ENCODE data around the gene SYTL3. TPM values are rescaled to one million over a fixed set of nuclear protein-coding genes. Genes with fewer than 3 reads are reported as not detected.

Gene SYTL3
- polyA plus RNA-seq, 1 of the 3 experiments (the other 2 are of a cell fraction) = 2.3 TPM

- TF ChIP-seq PBX3 (IDR thresholded peaks at IDR 0.05) (no peak), POLR2AphosphoS5 (IDR thresholded peaks at IDR 0.05; ENCODE audit: low read depth, low read length) (no peak), RFX5 (IDR thresholded peaks at IDR 0.05; ENCODE audit: low read length) (no peak), FOXM1 (IDR thresholded peaks at IDR 0.05; ENCODE audit: low read depth) (no peak), NRF1 (IDR thresholded peaks at IDR 0.05; ENCODE audit: low read depth, low read length) (no peak), EP300 (IDR thresholded peaks at IDR 0.05; ENCODE audit: borderline replicate concordance in 1 of 2, low read depth in 1 of 2, low read length in 1 of 2) (no peak), FOSL2 (IDR thresholded peaks at IDR 0.05; ENCODE audit: borderline replicate concordance, low read depth) (no peak), EZH2phosphoT487 (IDR thresholded peaks at IDR 0.05; ENCODE audit: borderline replicate concordance, low read depth) (no peak)
- TF ChIP-seq, protein P1, sequence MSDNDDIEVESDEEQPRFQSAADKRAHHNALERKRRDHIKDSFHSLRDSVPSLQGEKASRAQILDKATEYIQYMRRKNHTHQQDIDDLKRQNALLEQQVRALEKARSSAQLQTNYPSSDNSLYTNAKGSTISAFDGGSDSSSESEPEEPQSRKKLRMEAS (IDR thresholded peaks at IDR 0.05; ENCODE audit: low read depth) = no peak
Observed at GRCh38 chr6:158711264-158711663, 61.4 kb downstream of the SYTL3 start (continued).

DNA sequence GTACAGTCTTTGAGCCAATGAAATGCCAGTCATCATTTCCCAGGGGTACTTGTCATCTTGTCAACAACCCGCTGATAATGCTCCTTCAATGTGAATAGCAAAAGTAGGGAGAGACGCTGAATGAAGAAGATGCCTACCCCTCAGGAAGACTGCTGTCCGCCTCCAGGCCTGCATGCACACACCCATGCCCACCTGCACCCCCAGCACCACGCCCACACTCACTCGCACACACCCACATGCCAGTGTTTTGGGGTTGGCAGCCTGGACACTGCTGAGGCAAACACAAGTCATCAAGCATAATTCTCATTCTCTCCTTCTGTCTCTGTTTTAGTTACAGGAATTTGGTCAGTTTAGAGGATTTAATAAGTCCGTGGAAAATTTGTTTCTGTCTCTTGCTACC, 63.6 kb downstream of the SYTL3 start:
- Histone ChIP-seq H3K9me3 (no peaks in the 10 kb centered on the region), H3K79me2 (ENCODE audit: insufficient read depth) (no peaks in the 10 kb centered on the region), H3F3A (replicated peaks; ENCODE audit: insufficient read depth) (no peaks in the 10 kb centered on the region), H3K36me3 (replicated peaks in 1 of 2; ENCODE audit: control insufficient read depth in 1 of 2, insufficient read depth in 2 of 2, low read length in 1 of 2) (no peaks in the 10 kb centered on the region), H3K9ac (no peak overlapping the region), H3K4me2 (no peak overlapping the region), H3K9me2 (no peaks in the 10 kb centered on the region), H3K4me3 (ENCODE audit: low read depth in 2 of 2, low read length in 1 of 2) (no peak overlapping the region), H4K20me1 (ENCODE audit: insufficient read depth) (no peaks in the 10 kb centered on the region), H3K27ac (ENCODE audit: low read depth in 2 of 2, low read length in 1 of 2) (no peak overlapping the region), H3K27me3 (ENCODE audit: insufficient read depth) (no peaks in the 10 kb centered on the region), H2AFZ (ENCODE audit: low read depth) (no peak overlapping the region), H3K4me1 (ENCODE audit: control insufficient read depth in 1 of 2, insufficient read depth in 2 of 2, low read depth in 1 of 2, low read length in 1 of 2) (no peaks in the 10 kb centered on the region)
- TF ChIP-seq, protein P1 (IDR thresholded peaks at IDR 0.05; ENCODE audit: low read depth) = no peak
- TF ChIP-seq GATA2 (CRISPR knock-in tag; IDR thresholded peaks at IDR 0.05) (no peak), POLR2AphosphoS5 (IDR thresholded peaks at IDR 0.05; ENCODE audit: low read depth, low read length) (no peak), EP300 (IDR thresholded peaks at IDR 0.05; ENCODE audit: borderline replicate concordance in 1 of 2, low read depth in 1 of 2, low read length in 1 of 2) (no peak), CHD2 (IDR thresholded peaks at IDR 0.05; ENCODE audit: low read length, partially characterized antibody) (no peak), TCF12 (IDR thresholded peaks at IDR 0.05) (no peak), RCOR1 (IDR thresholded peaks at IDR 0.05; ENCODE audit: low read length) (no peak), SIN3A (IDR thresholded peaks at IDR 0.05; ENCODE audit: borderline replicate concordance, low read depth, low read length) (no peak), MXI1 (IDR thresholded peaks at IDR 0.05; ENCODE audit: low read depth, low read length) (no peak), FOXM1 (IDR thresholded peaks at IDR 0.05; ENCODE audit: low read depth) (no peak), RAD21 (IDR thresholded peaks at IDR 0.05; ENCODE audit: low read length) (no peak), TEAD4 (IDR thresholded peaks at IDR 0.05; ENCODE audit: borderline replicate concordance, insufficient read depth) (no peak), JUND (IDR thresholded peaks at IDR 0.05) (no peak), FOXJ3 (CRISPR knock-in tag; IDR thresholded peaks at IDR 0.05) (no peak), RXRA (IDR thresholded peaks at IDR 0.05; ENCODE audit: borderline replicate concordance, low read depth) (no peak), NRF1 (IDR thresholded peaks at IDR 0.05; ENCODE audit: low read depth, low read length) (no peak), RFX5 (IDR thresholded peaks at IDR 0.05; ENCODE audit: low read length) (no peak), NFIC (IDR thresholded peaks at IDR 0.05; ENCODE audit: borderline replicate concordance) (no peak)
- TF ChIP-seq, protein P2, sequence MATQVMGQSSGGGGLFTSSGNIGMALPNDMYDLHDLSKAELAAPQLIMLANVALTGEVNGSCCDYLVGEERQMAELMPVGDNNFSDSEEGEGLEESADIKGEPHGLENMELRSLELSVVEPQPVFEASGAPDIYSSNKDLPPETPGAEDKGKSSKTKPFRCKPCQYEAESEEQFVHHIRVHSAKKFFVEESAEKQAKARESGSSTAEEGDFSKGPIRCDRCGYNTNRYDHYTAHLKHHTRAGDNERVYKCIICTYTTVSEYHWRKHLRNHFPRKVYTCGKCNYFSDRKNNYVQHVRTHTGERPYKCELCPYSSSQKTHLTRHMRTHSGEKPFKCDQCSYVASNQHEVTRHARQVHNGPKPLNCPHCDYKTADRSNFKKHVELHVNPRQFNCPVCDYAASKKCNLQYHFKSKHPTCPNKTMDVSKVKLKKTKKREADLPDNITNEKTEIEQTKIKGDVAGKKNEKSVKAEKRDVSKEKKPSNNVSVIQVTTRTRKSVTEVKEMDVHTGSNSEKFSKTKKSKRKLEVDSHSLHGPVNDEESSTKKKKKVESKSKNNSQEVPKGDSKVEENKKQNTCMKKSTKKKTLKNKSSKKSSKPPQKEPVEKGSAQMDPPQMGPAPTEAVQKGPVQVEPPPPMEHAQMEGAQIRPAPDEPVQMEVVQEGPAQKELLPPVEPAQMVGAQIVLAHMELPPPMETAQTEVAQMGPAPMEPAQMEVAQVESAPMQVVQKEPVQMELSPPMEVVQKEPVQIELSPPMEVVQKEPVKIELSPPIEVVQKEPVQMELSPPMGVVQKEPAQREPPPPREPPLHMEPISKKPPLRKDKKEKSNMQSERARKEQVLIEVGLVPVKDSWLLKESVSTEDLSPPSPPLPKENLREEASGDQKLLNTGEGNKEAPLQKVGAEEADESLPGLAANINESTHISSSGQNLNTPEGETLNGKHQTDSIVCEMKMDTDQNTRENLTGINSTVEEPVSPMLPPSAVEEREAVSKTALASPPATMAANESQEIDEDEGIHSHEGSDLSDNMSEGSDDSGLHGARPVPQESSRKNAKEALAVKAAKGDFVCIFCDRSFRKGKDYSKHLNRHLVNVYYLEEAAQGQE (IDR thresholded peaks at IDR 0.05; ENCODE audit: low read depth, low read length) = no peak
- TF ChIP-seq, protein P3, sequence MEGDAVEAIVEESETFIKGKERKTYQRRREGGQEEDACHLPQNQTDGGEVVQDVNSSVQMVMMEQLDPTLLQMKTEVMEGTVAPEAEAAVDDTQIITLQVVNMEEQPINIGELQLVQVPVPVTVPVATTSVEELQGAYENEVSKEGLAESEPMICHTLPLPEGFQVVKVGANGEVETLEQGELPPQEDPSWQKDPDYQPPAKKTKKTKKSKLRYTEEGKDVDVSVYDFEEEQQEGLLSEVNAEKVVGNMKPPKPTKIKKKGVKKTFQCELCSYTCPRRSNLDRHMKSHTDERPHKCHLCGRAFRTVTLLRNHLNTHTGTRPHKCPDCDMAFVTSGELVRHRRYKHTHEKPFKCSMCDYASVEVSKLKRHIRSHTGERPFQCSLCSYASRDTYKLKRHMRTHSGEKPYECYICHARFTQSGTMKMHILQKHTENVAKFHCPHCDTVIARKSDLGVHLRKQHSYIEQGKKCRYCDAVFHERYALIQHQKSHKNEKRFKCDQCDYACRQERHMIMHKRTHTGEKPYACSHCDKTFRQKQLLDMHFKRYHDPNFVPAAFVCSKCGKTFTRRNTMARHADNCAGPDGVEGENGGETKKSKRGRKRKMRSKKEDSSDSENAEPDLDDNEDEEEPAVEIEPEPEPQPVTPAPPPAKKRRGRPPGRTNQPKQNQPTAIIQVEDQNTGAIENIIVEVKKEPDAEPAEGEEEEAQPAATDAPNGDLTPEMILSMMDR (IDR thresholded peaks at IDR 0.05) = no peak
- no peak for DNase-seq
- WGBS (ENCODE audit: low lambda C conversion rate) = 86% methylated on average over 6 of the region's 6 CpGs
- ChIA-PET CTCF (no interaction called here), POLR2A (no interaction called here)
